HS-27A (cell line): ENCODE measurements around the gene ZCCHC7.
A peak's percentile ranks its signal among the peaks of the same experiment; 100 is the strongest.

Experiments used
- DNase-seq: peaks from one replicate; pipeline ENCODE4 v3.0.0-alpha.2; 2012; ENCODE audit warnings: low read depth, missing footprints

The ZCCHC7 gene

DNA sequence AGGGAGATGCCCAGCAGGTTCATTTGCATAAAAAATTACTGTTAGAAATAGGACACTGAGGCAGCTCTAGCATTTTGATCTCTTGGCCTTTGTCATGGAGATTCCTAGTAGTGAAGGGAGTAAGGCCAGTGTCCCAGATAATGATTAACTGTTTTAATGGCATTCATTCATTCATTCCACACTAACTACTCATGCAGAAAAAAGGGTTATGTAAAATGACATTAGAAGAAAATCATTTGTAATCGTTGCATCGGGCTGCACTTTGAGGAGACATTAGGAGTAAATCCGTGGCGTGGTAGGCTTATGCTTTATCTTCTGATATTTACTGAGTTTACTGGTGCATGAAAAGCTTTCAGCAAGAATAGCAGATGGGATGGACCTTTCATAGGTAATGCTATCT lies 219.5 kb downstream of the ZCCHC7 start:
- no peak for DNase-seq

DNA sequence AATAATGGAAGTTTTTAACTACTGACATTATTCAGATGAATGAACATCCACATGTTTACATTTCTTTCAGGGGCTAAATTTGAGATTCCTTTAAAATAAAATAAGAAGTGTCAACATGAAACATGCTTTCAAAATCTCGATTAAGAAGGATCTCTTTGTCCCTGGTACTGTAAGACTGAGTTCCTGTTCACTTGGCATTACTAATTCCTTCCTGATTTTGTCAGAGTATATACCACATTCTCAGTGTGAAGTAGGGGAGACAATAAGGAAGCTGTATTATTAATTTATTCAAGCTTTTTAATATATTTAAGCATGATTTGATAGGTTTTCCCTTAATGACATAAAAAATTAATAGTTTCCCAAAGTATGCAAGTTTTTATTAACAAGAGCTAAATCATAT lies 220.6 kb downstream of the ZCCHC7 start:
- no peak for DNase-seq

DNA sequence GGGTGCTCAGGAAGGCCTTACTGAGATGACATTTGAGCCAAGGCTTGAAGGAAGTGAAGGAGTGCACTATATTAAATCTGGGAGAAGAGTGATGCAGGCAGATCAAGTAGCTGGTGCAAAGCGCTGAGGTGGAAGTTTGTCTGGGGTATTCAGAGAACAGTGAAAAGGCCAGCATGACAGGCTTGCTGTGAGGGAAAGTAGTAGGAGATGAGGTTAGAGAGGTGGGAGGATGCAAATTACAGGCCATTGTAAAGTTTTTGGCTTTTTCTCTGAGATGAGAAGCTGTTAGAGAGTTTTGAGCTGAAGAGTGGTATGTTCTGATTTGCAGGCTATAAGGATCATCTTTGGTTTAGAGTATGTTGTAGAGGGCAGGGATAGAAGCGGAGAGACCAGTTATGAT lies 221.3 kb downstream of the ZCCHC7 start:
- DNase-seq = no peak

DNA sequence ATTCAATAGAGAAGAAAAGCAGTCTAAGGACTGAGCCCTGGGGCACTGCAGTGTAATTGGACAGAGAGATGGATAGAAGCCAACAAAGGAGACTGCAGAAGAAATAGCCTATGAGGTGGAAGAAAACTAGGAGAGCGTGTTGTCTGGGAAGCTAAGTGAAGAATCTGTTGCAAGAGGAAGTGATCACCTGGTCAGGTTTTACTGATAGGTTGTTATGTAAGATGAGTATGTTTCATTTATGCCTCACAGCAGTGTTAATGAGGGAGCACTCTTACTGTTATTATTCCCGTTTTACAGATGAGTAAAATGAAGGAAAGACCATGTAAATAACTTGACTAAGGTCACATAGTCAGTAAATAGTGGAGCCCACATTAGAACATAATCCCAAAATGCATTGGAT lies 222.1 kb downstream of the ZCCHC7 start:
- DNase-seq = no peak

DNA sequence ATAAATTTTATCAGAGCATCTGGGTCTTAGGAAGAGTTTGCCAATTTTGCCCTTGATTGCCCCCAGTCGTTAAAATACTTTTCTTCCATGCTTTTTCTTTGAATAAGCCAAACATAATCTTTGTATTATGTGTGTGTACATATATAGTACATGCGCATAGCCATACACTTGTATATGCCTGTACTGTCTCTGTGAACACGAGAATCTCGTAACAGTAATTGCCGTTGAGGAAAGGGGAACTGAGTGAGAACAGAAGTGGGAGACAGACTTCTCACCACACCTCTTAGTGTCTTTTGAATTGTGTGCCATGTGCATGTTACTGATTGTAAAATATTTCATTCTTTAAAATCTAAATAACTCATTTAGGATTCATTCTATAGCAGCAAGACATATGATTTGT lies 222.5 kb downstream of the ZCCHC7 start:
- no peak for DNase-seq

DNA sequence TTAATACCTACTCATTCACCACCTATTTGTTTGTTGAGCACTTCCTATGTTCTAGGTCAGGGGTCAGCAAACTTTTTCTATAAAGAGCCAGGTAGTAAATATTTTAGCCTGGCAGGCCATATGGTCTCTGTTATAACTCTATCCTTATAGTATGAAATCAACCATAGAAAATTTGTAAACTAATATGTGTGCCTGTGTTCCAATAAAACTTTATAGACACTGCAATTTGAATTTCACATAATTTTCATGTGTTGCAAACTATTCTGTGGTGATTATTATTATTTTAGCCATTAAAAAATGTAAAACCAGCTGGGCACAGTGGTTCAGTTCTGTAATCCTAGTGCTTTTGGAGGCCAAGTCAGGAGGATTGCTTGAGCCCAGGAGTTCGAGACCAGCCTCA lies 223.3 kb downstream of the ZCCHC7 start:
- no peak for DNase-seq

DNA sequence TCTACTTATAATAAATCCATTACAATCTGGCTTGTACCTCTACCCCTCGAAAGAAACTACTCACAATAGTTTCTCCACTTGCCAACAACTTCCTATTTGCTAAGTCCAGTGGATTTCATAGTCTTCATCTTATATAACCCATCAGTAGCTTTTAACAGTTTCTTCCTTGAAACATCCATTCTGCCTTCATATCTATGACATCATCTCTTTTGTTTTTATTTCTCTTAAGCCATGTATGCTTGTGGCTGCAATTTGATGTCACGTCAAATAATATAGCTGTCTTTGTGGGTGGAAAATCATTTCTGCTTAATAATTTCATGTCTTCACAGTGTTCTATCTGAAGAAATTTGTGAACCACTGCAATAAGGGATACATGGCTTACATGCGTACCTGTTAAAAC lies 224.7 kb downstream of the ZCCHC7 start:
- DNase-seq = no peak

DNA sequence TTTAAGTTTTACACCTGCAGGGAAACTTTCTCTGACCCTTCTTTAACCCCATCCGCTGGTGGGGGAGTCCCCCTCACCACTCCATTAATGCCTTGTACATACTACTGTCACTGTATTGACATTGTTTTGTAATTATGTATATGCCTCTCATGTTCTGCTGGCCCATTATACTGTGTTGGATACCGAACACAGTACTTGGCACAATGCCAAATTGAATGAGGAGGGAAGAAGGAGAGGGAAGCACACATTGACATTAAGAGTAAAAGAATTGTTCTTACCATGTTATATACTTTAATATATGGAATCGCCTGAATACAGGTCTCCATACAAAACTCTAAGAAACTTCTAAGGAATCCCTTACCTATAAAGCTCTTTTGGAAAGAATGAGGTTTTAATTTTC lies 228.5 kb downstream of the ZCCHC7 start:
- no peak for DNase-seq

DNA sequence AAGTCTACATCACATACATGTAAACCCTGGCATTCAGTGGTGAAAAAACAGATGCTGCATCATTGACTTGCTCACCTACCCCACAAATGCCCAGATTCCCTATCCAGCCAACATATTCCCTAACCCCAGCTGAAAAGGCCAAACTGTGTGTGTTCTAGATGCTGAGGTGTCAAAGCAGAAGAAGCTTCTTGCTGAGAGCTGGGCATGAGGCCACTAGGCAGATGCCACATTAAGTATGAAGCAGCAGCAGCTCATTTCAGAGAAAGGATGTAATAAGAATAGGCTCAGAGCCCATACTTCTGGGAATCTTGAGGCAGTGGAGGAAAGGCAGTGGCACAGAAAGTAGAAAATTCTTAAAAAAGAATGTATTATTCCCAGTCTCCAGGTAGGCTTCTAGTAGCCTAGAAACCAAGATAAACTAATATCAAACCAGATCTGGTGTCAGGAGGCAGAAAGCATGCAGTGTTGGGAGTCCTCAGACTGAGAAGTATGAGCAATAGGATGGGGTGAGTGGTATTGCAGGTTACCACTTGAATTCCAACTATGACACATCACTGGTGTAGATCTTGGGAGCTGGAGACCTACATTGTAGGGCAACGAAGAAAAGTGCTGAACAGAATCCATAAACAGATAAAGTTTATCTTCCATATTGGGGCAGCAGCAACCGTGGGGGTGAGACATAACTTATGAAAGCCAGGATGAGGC lies 230.3 kb downstream of the ZCCHC7 start:
- no peak for DNase-seq

DNA sequence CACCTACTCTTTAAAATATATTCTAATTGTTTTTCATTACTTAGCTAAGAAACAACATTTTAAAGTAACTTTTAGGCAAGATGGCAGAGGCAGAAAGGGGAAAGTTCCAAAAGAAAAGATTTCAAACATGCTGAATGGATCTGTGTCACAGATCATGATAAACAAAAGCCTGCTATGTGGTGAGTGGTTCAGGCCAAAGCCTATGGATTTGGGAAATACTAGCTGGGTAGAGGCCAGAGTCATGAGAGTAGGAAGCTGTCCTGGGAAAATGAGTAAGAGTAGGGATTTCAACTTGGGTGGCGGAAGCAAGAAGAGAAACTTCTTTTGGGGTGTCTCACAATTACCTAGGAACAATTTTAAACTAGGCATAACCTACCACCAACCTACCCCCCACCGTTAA lies 233.4 kb downstream of the ZCCHC7 start:
- DNase-seq = no peak

DNA sequence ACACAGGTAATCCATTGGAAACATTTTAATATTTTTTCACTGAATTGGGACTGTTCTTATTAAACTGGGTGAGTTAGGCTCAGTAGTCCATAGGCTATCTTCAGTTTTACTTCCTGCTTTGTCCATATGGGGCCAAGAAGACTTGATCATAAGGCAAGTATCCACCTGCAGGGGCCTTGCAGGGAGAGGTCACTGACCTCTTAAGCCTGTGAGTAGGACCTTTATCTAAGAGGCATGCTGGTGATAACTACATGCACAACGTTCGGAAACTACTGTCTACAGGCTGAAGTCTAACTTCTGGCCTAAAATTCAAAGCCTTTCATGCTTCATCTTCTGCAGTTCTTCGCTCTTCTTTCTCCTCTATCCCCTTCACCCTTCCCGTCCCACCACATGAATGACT lies 242.1 kb downstream of the ZCCHC7 start:
- DNase-seq = no peak

DNA sequence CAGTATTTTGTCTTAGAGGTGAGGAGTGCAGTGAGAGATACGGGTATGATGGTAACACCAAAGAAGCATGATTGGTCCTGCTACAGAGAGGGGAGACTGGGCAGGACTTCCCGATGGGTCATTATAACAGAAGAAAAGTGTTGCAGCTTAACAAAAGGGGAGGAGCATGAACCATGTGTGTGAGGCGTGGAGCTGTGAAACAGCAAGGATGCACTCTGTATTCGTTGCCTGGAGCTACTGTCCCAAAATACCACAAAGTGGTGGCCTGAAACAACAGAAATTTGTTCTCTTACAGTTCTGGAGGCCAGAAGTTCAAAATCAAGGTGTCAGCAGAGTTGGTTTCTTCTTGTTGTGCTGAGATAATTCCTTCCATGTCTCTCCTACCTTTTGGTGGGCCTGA lies 242.8 kb downstream of the ZCCHC7 start:
- DNase-seq = no peak

DNA sequence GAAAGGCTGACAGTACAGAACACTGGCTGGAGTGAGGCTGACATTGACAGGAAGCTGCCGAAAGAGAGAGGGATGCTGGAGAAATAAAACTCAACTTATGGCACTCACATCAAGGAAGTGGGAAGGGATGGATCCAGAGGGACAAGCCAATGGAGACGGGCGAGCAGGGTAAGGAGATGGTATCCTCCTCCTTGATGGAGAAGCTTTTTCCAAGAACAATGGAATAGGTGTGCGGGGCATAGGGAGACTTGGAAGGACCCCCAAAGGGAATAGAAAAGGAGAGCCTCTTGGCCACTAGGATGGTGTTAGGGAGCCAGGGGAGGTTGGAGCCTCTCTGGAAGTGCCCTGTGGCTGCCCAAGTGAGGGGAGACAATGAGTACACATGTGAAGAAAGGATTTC lies 243.8 kb downstream of the ZCCHC7 start:
- DNase-seq = no peak

DNA sequence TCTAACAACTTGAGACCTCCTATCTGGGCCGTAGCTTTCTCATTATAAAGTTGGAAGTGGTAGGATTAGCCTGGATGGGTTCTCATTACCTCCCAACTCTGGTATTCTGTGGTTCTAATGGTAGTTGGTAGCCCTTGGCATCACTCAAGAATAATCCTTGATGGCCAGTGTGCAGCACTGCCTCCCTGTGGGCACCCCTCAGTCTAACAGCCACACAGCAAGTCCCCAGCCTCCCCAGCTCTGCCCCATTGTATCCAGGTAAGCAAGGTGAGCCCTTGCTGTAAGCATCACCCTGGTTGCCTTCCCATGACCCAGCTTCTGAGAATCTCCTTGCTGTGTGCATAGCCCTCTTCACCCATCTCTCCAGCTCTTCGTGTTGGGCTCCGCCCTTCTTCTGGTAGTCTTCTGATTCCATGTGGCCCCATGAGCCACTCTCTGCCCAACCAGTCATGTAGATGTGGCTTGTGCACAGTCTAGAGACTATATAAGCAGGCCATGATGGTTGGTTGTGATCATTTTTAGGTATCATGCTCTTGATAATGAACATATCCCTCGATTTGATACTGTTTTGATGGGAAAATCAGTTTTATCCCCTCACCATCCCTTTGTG lies 244.5 kb downstream of the ZCCHC7 start:
- no peak for DNase-seq

DNA sequence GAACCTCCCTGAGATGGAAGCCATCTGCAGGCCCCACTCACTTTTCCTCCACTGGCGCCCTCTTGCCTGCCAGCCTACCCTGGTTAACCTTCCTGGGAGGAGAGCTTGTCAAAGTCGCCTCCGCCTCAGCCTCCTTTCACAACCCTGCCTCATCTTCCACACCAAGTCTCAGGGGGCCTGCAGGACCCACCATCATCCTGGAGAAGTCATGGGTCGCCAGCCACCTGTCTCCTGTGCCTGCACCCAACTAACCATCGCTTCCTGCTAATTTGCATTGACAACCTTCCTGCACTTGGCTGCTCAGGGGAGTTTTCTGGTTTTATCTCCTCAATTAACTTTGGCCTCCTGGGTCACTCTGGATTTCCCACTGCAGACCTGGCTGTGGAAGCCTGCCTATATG lies 249.3 kb downstream of the ZCCHC7 start:
- no peak for DNase-seq

DNA sequence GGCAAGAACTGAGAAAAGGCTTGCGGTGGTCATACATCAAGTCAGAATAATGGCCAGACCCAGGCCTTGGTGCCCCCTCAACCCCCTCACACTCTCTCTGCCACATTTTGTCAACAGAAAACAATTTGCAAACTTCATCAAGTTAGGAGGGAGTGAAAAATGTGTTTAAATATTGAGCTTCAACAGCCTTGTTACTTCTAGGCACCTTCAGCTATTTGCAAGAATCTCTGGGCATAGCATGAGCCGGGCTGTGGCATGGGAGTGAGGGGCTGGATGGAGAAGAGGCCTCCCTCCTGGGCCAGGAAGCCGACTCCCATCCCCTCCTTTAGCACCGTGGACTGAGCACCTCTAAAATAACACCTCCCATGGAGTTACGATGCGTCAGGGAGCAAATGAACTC lies 249.9 kb downstream of the ZCCHC7 start:
- no peak for DNase-seq

DNA sequence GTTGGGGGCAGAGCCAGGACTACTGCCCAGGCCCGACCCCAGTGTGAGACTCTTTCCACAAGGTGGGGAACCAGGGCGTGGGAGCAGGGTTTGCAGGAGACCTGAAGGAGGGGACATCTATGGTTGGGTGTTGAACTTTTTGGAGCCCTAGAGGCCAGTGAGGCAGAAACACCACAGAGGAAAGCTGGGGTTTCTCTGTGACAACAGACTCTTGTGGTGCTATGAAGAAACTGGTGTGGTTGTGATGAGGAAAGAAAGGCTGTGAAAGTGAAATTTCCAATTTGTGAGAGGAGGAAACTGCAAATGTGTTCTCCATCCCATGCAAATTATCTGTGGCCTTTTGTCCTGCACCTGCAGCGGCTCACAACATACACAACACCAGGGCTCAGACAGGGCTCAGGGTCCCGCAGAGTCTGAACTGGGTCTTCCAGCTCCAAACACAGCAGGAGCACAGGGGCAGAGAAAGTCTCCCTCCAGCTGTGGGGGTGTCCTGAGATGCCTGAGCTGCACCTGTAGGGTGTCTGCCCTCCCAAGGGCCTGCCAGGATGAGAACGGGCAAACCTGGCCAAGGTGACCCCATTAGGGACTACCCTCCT lies 250.7 kb downstream of the ZCCHC7 start:
- DNase-seq = no peak

DNA sequence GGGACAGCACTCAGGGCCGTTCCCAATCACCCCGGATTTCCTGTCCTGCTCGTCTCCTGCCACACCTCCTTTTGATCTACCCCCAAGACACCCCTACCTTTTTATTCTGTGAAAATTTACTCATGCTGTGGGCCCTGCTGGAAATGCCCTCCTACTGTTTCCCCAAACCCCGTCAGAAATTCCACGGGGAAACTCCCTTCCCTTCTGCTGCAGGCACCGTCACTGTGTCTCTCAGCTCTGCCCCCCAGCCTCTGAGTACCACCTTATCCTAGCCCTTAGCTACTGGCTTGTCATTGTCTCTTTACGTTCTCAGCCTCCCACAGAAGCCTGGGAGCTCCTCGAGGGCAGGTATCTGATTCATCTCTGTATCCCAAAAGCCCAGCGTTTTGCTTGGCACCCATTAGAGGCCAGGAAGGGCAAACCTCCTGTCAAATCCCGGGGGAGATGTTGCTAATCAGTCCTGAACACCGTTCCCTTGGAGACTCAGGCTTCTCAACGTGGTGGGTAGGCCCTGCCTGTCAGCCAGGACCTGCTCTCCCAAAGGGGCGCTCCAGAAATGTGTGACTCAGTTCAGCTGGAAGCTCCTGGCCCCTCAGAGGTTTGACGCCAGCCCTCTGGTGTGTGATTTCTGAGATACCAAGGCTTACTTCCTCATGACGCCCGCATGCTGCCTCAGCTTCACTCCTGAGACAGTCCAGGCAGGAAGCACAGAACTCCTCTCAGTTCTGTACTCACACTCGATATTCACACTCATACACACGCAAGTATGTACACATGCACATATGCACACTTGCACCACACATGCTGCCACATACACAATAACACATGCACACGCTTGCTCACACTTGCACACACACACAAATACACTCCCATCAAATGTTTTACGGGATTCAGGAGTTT lies 251.4 kb downstream of the ZCCHC7 start:
- peak; percentile 9 for DNase-seq

DNA sequence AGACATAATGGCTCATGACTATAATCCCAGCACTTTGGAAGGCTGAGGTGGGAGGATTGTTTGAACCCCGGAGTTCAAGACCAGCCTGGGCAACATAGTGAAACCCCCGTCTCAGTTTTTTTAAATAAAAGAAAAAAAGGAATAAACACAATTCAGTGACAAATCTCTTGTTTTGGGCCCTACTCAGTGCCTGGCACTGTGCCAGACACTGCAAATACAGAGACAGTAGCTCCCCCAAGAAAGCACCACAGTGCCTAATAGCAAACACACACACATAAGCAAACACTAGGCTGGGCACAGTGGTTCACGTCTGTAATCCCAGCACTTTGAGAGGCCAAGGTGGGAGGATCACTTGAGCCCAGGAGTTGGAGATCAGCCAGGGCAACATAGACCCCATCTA lies 252.5 kb downstream of the ZCCHC7 start:
- DNase-seq = no peak

DNA sequence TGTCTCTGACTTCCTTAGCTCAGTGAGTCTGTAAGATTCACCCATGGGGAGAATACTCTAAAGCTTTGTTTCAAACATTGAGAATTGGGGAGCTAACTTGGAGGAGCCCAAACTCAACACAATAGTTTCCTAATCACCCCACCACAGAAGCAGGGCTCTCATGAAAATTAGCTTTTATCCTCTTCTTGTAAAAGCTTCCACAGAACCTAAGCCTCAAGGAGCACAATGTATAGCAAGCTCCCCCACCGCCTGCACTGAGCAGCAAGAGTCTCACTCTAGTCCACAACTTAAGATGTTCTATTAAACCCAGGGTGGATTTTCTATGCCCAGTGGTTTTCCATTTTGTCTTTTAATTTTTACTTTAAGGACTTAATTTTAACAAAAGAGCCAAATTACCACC lies 253.2 kb downstream of the ZCCHC7 start:
- no peak for DNase-seq

DNA sequence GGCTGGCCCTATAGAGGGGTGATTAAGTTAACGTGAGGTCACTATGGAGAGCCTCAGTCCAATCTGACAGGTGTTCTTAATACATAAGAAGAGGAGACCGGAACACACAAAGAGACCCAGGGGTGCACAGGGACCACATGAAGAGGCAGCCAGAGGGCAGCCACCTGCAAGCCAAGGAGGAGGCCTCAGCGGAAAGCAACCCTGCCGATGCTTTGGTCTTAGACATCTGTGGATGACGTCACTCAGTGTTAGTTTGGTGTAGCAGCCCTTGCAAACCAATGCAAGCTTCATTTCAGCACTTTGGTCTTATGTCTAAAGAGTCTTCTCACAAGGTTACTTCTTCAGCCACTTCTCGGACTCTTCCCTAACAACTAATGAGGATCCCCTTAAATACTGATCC lies 254.5 kb downstream of the ZCCHC7 start:
- DNase-seq = no peak

DNA sequence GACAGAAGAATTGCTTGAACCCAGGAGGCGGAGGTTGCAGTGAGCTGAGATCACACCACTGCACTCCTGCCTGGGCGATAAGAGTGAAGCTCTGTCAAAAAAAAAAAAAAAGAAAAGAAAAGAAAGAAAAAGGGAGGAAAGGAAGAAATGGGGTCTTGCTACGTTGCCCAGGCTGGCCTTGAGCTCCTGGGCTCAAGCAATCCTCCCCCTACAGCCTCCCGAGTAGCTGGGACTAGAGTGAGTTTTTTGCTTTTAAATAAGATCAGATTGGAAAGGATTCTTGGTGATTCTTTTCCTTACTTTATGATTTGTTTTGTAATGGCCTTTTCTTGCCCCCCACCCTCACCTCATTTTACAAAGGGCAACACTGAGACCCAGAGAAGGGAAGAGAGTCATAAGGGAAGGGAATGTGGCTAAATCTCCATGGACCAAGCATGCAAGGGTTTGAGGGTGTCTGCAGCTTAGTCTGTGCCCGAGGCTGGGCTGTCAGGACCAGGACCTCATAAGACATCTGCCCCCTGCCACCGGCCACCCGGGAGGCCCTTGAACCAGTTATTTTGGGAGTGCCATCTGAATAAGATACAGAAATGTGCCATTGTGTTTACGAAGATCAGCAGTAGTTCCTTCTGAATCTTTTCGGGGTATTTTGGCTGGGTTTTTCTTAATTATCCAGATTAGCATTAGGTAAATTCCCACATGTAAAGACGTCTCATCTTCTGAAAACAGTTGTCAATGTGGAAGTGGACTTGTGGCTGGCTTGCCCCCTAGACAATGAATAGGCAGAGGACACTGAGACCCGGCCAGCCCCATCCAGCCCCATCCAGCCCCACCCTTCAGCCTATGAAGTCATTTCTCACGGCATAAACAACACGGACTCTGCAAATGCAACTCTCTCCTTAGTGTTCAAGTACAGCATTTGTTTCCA lies 257.6 kb downstream of the ZCCHC7 start:
- no peak for DNase-seq
